Adipocyte (in vitro differentiated cells): ENCODE measurements around the gene TNNC1.

ENCODE experiments used
- DNase-seq: peaks from one replicate; pipeline ENCODE4 v3.0.0-alpha.2; 2015; ENCODE audit warnings: low read depth
- H3K27me3 ChIP-seq: replicated peaks from 2 replicates; pipeline ENCODE4 v1.7.0; 2013; ENCODE audit warnings: mild to moderate bottlenecking, low read length, moderate library complexity; ENCODE audit not compliant: control insufficient read depth, insufficient read depth
- H3K36me3 ChIP-seq: 2 replicates; pipeline ENCODE4 v1.7.0; 2013; ENCODE audit warnings: low read length, mild to moderate bottlenecking, moderate library complexity; ENCODE audit not compliant: control insufficient read depth, insufficient read depth, severe bottlenecking
- H3K4me1 ChIP-seq: 2 replicates; pipeline ENCODE4 v1.7.0; 2013; ENCODE audit warnings: mild to moderate bottlenecking, low read length, moderate library complexity; ENCODE audit not compliant: control insufficient read depth, insufficient read depth
- H3K4me3 ChIP-seq: 2 replicates; pipeline ENCODE4 v1.7.0; 2013; ENCODE audit warnings: mild to moderate bottlenecking, low read length, moderate library complexity
- H3K9ac ChIP-seq: 2 replicates; pipeline ENCODE4 v1.7.0; 2013; ENCODE audit warnings: mild to moderate bottlenecking, low read length, moderate library complexity
- H3K9me3 ChIP-seq: 2 replicates; pipeline ENCODE4 v1.7.0; 2013; ENCODE audit warnings: mild to moderate bottlenecking, low read length, moderate library complexity; ENCODE audit not compliant: control insufficient read depth

The TNNC1 gene

DNA sequence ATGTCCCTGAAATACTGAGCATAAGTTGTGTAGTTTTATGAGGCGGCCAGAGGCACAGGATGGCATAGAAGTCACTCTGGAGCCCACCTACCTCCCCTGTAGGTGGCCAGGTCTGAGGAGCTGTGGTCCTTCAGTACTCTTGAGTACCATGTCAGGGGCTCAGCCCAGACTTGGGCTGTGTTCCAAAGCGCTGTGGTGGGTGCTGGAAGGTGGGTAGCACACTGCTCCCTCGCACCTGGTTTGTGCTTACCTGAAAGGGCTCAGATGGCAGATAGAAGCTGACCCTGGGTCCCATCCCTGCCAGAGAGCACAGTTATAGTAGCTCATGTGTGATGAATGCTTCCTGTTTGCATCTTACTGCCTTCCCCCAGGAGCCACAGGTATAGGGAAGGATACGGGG is 17.1 kb upstream of the TNNC1 start:
- H3K36me3 ChIP-seq = peaks cover 50% of the 10 kb centered on the region
- DNase-seq = no peak
- peaks cover 44% of the 10 kb centered on the region for H3K4me1 ChIP-seq

DNA sequence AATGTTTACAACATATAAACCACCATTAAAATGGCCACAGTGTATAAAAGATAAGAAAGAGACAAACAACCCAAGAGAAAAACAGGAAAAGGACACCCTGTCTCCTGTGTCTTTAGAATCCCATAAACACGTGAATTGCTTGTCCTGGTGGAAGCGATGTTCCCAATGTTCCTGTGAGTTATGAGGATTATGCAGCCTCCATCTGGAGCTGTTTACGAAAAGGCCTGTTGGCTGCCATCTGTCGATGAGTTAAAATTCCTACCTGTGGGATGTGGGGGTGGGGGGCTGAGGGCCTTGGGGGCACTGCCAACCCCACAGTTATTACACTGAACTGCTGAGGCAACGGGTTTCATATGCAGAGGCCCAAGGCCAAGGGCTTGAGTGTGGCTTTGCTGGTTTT is 15.2 kb upstream of the TNNC1 start:
- no peak overlapping the region for H3K4me3 ChIP-seq
- H3K27me3 ChIP-seq = no peaks in the 10 kb centered on the region
- no peaks in the 10 kb centered on the region for H3K9me3 ChIP-seq
- peak overlapping the region; percentile 59 for H3K9ac ChIP-seq
- peaks cover 49% of the 10 kb centered on the region for H3K4me1 ChIP-seq
- H3K36me3 ChIP-seq = peaks cover 46% of the 10 kb centered on the region
- DNase-seq = no peak

More for the DNA sequence above, 17.1 kb upstream of the TNNC1 start:
- H3K9me3 ChIP-seq = no peaks in the 10 kb centered on the region
- H3K9ac ChIP-seq = no peak overlapping the region
- no peak overlapping the region for H3K4me3 ChIP-seq
- H3K27me3 ChIP-seq = no peaks in the 10 kb centered on the region

DNA sequence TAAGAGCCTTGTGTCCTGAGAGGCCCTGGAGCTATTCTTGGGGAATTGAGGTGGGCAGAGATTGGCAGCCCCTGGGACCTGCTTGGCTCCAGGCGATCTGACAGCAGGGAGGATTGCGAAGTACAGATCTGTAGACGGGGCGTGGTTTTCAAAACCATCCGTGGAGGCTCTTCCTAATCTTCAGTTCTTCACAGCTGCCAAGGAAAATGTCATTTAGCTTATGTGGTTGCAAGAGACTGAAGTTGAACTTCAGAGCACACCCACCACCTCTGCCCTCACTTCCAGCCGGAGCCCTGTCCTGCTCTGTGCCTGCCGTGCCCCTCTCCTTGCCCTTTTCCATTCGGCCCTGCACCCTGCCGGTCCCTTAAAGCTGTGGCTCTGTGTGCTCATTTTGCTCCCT is 14.5 kb upstream of the TNNC1 start:
- H3K36me3 ChIP-seq = peaks cover 42% of the 10 kb centered on the region

GRCh38 chr3:52463416-52463815 is 9.6 kb upstream of the TNNC1 start:
- no peak for DNase-seq
- Histone ChIP-seq H3K4me3 (no peak overlapping the region), H3K36me3 (peaks cover 45% of the 10 kb centered on the region), H3K4me1 (peaks cover 33% of the 10 kb centered on the region), H3K9ac (no peak overlapping the region), H3K27me3 (no peaks in the 10 kb centered on the region), H3K9me3 (no peaks in the 10 kb centered on the region)

More for the DNA sequence above, 14.5 kb upstream of the TNNC1 start:
- Histone ChIP-seq H3K4me1 (peaks cover 49% of the 10 kb centered on the region), H3K9me3 (no peaks in the 10 kb centered on the region), H3K9ac (peak overlapping the region; percentile 59), H3K4me3 (peak overlapping the region; percentile 55), H3K27me3 (no peaks in the 10 kb centered on the region)
- peak; percentile 79 for DNase-seq

DNA sequence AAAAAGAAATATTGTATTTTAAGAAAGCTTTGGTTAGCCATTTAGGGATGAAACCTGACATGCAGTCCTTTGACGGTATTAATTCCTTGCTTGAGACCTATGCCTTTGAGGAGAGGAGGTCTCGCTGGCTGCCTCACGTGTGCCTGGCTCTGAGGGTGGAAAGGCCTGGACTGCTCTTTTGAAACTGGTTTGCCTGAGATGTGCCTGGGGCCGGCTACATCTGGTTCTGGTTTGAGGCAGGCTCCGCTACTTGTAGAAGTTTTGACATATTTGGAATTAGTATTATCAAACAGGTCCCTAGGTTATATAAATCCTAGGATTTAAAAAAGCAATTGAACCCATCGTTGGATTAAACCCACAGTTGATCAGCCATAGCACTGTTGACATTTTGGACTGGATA is 8.0 kb upstream of the TNNC1 start:
- H3K4me3 ChIP-seq = no peak overlapping the region
- H3K36me3 ChIP-seq = peaks cover 57% of the 10 kb centered on the region
- peak; percentile 67 for DNase-seq
- no peaks in the 10 kb centered on the region for H3K9me3 ChIP-seq
- H3K4me1 ChIP-seq = peaks cover 23% of the 10 kb centered on the region
- H3K9ac ChIP-seq = peak overlapping the region; percentile 24
- no peaks in the 10 kb centered on the region for H3K27me3 ChIP-seq

DNA sequence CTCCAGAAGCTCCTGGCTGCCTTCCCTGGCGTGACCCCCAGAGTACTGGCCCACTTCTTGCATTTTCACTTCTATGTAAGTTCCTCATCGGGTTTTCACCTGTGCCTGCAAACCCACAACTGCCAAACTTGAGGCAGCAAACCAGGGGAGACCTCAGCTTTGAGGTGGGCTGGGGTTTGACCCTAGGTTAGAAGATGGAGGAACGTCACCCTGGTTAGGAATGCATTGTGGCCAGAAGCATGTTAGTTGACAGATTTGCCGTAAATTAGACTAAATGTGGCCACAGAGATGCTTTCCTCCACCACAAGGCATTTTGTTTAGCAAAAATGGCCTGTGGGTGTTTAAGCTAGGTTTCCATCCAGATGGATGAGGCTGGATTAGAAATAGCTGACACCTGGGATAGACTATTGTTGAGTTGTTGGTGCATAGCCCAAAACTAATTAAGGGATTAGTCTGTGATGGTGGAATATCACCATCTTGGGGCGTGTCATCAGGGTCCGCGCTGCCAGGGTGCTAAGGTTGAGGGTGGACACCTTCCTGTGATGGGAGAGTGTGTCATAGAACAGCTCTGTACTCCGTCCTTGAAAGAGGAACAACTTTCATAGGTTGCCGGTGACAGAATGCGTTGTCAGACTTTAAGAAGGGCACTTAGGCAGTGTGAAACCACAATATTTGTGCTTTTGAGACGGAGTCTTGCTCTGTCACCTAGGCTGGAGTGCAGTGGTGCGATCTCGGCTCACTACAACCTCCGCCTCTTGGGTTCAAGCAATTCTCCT is 5.1 kb upstream of the TNNC1 start:
- no peaks in the 10 kb centered on the region for H3K27me3 ChIP-seq
- peaks cover 45% of the 10 kb centered on the region for H3K36me3 ChIP-seq
- peaks cover 20% of the 10 kb centered on the region for H3K4me1 ChIP-seq
- H3K9ac ChIP-seq = no peak overlapping the region
- DNase-seq = no peak
- H3K9me3 ChIP-seq = no peaks in the 10 kb centered on the region
- H3K4me3 ChIP-seq = no peak overlapping the region

- Histone ChIP-seq H3K36me3 (peaks cover 41% of the 10 kb centered on the region), H3K4me1 (peaks cover 20% of the 10 kb centered on the region), H3K4me3 (no peak overlapping the region), H3K27me3 (no peaks in the 10 kb centered on the region), H3K9ac (no peak overlapping the region), H3K9me3 (no peaks in the 10 kb centered on the region)
- no peak for DNase-seq
Measured at GRCh38 chr3:52458031-52458760, 4.4 kb upstream of the TNNC1 start.

DNA sequence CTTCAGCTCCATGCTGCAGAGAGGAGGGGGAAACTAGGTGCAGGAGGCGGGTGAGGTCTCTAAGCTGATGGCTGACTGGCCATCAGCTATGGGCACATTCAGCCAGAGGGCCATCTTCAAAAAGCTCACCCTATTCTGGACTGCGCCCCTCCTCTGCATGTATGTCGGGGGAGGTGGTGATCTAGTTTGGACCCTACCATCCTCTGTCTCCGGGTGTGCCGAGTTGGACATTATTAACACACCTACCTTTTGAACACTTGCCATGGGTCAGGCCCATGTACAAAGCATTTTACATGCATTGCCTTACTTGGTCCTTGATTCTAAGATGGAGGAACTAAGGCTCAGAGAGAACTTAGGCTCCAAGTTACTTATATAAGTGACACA is 3.0 kb upstream of the TNNC1 start:
- no peaks in the 10 kb centered on the region for H3K9me3 ChIP-seq
- peaks cover 15% of the 10 kb centered on the region for H3K4me1 ChIP-seq
- H3K36me3 ChIP-seq = peaks cover 38% of the 10 kb centered on the region
- H3K9ac ChIP-seq = peak overlapping the region; percentile 91
- DNase-seq = no peak
- H3K4me3 ChIP-seq = peak overlapping the region; percentile 98
- no peaks in the 10 kb centered on the region for H3K27me3 ChIP-seq

DNA sequence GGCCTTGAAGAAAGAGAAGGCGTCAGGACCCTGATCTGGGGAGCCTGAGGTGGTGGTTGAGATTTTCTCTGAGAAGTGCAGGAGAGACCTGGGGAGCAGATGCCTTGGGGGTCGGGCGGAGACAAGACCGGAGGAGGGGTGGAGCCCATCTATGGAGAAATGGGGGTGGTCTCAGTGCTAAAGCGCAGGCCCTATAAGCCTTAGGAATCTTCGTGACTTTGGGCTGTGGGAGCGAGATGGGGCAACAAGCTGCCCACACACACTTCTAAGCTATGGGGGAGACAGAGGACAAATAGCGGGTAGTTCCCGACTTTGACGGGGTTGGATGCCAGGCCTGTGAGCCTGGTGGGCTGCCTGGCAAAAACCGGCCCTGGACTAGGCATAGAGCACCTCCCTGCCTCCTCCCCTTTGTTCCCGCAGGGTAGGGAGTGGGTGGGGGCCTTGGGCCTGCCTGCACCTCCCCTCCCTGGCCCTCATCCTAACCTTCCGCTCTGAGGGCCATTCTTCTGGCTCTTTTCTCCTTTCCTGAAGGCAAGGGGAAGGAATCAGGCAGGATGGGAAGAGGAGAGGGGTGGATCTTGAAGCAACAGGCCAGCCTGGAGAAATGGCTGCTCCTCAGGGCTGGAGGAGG is 2.4 kb upstream of the TNNC1 start:
- Histone ChIP-seq H3K27me3 (no peaks in the 10 kb centered on the region), H3K4me3 (peak overlapping the region; percentile 98), H3K9me3 (no peaks in the 10 kb centered on the region), H3K4me1 (peaks cover 15% of the 10 kb centered on the region), H3K9ac (peak overlapping the region; percentile 91), H3K36me3 (peaks cover 38% of the 10 kb centered on the region)
- peak; percentile 63 for DNase-seq

- Histone ChIP-seq H3K36me3 (peaks cover 30% of the 10 kb centered on the region), H3K27me3 (no peaks in the 10 kb centered on the region), H3K9ac (peak within 1 kb of the TSS; percentile 91), H3K4me1 (peaks cover 15% of the 10 kb centered on the region), H3K9me3 (no peaks in the 10 kb centered on the region), H3K4me3 (peak within 1 kb of the TSS; percentile 98)
- peak; percentile 95 for DNase-seq
Measured at GRCh38 chr3:52455283-52456168, 1.7 kb upstream of the TNNC1 start, which contains the start of gene NISCH. NISCH (plus strand) TSS chr3:52455604; CDS start chr3:52455642, 38 bp downstream.
